ENCODE data around the gene NEDD9.

NEDD9 gene

GRCh38 chr6:11248974-11249761 lies 16.7 kb upstream of the NEDD9 start:
- DNase-seq (ENCODE audit: low read depth, low spot score), result no peak
- TF ChIP-seq CTCF (IDR thresholded peaks at IDR 0.05; ENCODE audit: insufficient read depth, low read length, missing control alignments), result no peak
- CTCF ChIA-PET, result no interaction called here
- POLR2A ChIA-PET, result no interaction called here
- no peak overlapping the region for H3K4me3 ChIP-seq (ENCODE audit: low read depth, low read length)

GRCh38 chr6:11246722-11247121 lies 14.3 kb upstream of the NEDD9 start:
- TF ChIP-seq CTCF (IDR thresholded peaks at IDR 0.05; ENCODE audit: insufficient read depth, low read length, missing control alignments), result no peak
- H3K4me3 ChIP-seq (ENCODE audit: low read depth, low read length), result no peak overlapping the region
- ChIA-PET POLR2A (interaction anchor here (0.7 kb wide), 1 partner anchor 14 kb away, joined by 3 read pairs; the partner anchor contains the start of gene NEDD9), CTCF (interaction anchor here (2.6 kb wide), 1 partner anchor 249 kb away, joined by 15 read pairs; no protein-coding TSS in a partner anchor)
- no peak for DNase-seq (ENCODE audit: low read depth, low spot score)

GRCh38 chr6:11245381-11246256 lies 13.2 kb upstream of the NEDD9 start:
- ChIA-PET CTCF (interaction anchor here (1.0 to 2.6 kb wide), 3 partner anchors 10 to 251 kb away, joined by 3 to 15 read pairs (median 3); partner anchors contain the start of gene NEDD9), POLR2A (interaction anchor here (0.7 to 0.9 kb wide), 2 partner anchors 13 to 38 kb away, joined by 3 to 5 read pairs; partner anchors contain the start of gene NEDD9)
- TF ChIP-seq CTCF (IDR thresholded peaks at IDR 0.05; ENCODE audit: insufficient read depth, low read length, missing control alignments), result no peak
- DNase-seq (ENCODE audit: low read depth, low spot score), result no peak
- H3K4me3 ChIP-seq (ENCODE audit: low read depth, low read length), result no peak overlapping the region

GRCh38 chr6:11244387-11245126 lies 12.1 kb upstream of the NEDD9 start:
- POLR2A ChIA-PET, result no interaction called here

GRCh38 chr6:11243861-11244260 lies 11.4 kb upstream of the NEDD9 start:
- POLR2A ChIA-PET, result interaction anchor here (0.6 kb wide), 1 partner anchor 11 kb away, joined by 3 read pairs; no protein-coding TSS in a partner anchor
- no peak overlapping the region for H3K4me3 ChIP-seq (ENCODE audit: low read depth, low read length)
- no peak for DNase-seq (ENCODE audit: low read depth, low spot score)
- no peak for TF ChIP-seq CTCF (IDR thresholded peaks at IDR 0.05; ENCODE audit: insufficient read depth, low read length, missing control alignments)
- CTCF ChIA-PET, result interaction anchor here (1.1 to 3.3 kb wide), 3 partner anchors 13 to 252 kb away, joined by 3 to 19 read pairs (median 10); no protein-coding TSS in a partner anchor

More at GRCh38 chr6:11244387-11245126, 12.1 kb upstream of the NEDD9 start:
- H3K4me3 ChIP-seq (ENCODE audit: low read depth, low read length), result no peak overlapping the region
- CTCF ChIA-PET, result interaction anchor here (1.0 to 2.6 kb wide), 3 partner anchors 9 to 252 kb away, joined by 3 to 15 read pairs (median 3); no protein-coding TSS in a partner anchor
- no peak for DNase-seq (ENCODE audit: low read depth, low spot score)
- TF ChIP-seq CTCF (IDR thresholded peaks at IDR 0.05; ENCODE audit: insufficient read depth, low read length, missing control alignments), result no peak

Data from AG04449 (cell line).